Tibial nerve (tissue), 3 donors: Measurements from ENCODE around the gene PRUNE2.

Experiments used
- CTCF ChIP-seq, 5 experiments: fragments of 200-600 bp in 3 of 5; fragments of 450-650 bp in 2 of 5; sonication (generic) in 3 of 5; IDR thresholded peaks; one replicate each; pipeline ENCODE4 v1.5.1; 2016 to 2019; ENCODE audit warnings: antibody characterized with exemption in 5 of 5, mild to moderate bottlenecking in 3 of 5, moderate library complexity in 2 of 5
- POLR2A ChIP-seq, 2 donors: fragments of 450-650 bp; IDR thresholded peaks; one replicate each; pipeline ENCODE4 v1.6.1; 2017; ENCODE audit warnings: antibody characterized with exemption in 2 of 2, mild to moderate bottlenecking in 2 of 2, moderate library complexity in 2 of 2

DNA sequence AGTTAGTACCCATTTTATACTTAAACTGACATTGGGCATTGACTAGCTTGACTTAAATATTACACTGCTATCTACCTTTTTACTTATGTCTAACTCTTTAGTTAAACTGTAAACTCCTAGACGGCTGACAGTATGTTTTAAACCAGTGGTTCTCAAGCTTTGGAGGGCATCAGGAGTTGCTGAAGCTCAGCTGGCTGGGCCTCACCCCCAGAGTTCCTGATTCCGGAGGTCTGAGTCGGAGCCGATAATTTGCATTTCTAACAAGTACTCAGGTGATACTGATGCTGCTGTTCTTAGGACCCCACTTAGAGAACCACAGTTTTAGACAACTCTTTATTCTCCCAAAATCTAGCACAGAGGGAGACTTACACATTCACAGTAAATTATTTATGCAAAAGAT, 205.0 kb downstream of the PRUNE2 start:
- TF ChIP-seq POLR2A (IDR thresholded peaks at IDR 0.05): no peak
- no peak for TF ChIP-seq CTCF (IDR thresholded peaks at IDR 0.05)
